ENCODE results near the gene TMEM130. TPM values are rescaled to one million over a fixed set of nuclear protein-coding genes. Genes with fewer than 3 reads are reported as not detected.

TMEM130 gene
- total and polyA plus RNA-seq, 4 donors: not detected

DNA sequence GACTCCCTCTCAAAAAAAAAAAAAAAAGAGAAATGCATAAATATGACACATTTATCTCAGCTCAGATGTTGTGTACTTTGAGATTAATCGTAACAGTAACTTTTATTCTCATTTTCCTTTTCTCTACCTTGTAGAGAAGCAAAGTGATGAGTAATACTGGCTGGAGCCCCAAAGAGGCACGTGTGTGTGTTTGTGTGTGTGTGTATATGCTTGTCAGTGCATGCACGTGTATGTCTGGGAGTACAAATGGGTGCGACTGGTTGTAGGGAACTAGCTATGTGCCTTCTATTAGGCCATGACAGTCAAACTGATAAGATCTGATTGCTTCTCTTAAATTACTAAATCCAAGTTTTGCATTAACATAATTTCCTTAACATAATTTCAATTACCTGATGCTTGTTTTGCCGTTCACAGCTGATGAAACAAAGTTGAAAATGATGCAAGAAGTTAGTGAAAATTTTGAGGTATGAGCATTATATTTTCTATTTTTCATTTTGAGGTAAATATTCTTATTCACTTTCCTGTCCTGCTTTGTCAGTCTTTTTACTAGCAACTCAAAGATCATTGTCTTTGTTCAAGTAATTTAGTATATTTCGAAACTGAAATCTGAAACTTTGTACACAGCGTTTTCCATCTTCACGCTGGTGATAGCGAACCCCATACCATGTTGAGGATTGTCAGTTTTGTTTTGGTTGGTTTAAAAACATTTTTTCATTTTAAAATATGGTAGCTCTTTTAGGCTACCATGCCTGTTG, 11.9 kb upstream of the TMEM130 start:
- no peak for DNase-seq (ENCODE audit: low spot score)
- Histone ChIP-seq H3K27me3 (ENCODE audit: control insufficient read depth in 4 of 4, insufficient read depth in 4 of 4, low read length in 3 of 4) (no peaks in the 10 kb centered on the region), H3K9me3 (ENCODE audit: control insufficient read depth in 4 of 4, low read length in 3 of 4) (no peaks in the 10 kb centered on the region), H3K4me1 (ENCODE audit: control insufficient read depth in 4 of 4, insufficient read depth in 4 of 4, low read length in 3 of 4) (peaks cover 4 to 17% (median 14%) of the 10 kb centered on the region in 4 donors), H3K9ac (ENCODE audit: low read depth in 1 of 2, low read length in 2 of 2) (no peak overlapping the region), H3K36me3 (ENCODE audit: control insufficient read depth in 4 of 4, insufficient read depth in 3 of 4, low read depth in 1 of 4, low read length in 3 of 4) (peaks cover 7 to 37% (median 18%) of the 10 kb centered on the region in 4 donors), H3K27ac (ENCODE audit: low read depth in 1 of 2, low read length in 2 of 2) (no peak overlapping the region), H3K4me3 (ENCODE audit: low read depth in 1 of 3, low read length in 3 of 3) (no peak overlapping the region)
- 93% methylated on average over 9 of the region's 9 CpGs for WGBS
- no peak for TF ChIP-seq HNF4A (conservative IDR thresholded peaks at IDR 0.05)
- TF ChIP-seq JUND (IDR thresholded peaks at IDR 0.05): no peak
- no peak for TF ChIP-seq YY1 (IDR thresholded peaks at IDR 0.05)
- TF ChIP-seq, protein P1, sequence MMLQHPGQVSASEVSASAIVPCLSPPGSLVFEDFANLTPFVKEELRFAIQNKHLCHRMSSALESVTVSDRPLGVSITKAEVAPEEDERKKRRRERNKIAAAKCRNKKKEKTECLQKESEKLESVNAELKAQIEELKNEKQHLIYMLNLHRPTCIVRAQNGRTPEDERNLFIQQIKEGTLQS (IDR thresholded peaks at IDR 0.05): no peak
- TF ChIP-seq TAF1 (conservative IDR thresholded peaks at IDR 0.05): no peak
- TF ChIP-seq, protein P2, sequence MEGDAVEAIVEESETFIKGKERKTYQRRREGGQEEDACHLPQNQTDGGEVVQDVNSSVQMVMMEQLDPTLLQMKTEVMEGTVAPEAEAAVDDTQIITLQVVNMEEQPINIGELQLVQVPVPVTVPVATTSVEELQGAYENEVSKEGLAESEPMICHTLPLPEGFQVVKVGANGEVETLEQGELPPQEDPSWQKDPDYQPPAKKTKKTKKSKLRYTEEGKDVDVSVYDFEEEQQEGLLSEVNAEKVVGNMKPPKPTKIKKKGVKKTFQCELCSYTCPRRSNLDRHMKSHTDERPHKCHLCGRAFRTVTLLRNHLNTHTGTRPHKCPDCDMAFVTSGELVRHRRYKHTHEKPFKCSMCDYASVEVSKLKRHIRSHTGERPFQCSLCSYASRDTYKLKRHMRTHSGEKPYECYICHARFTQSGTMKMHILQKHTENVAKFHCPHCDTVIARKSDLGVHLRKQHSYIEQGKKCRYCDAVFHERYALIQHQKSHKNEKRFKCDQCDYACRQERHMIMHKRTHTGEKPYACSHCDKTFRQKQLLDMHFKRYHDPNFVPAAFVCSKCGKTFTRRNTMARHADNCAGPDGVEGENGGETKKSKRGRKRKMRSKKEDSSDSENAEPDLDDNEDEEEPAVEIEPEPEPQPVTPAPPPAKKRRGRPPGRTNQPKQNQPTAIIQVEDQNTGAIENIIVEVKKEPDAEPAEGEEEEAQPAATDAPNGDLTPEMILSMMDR (IDR thresholded peaks at IDR 0.05; ENCODE audit: low read depth, low read length, missing input control): no peak
- TF ChIP-seq SP1 (IDR thresholded peaks at IDR 0.05): no peak
- TF ChIP-seq FOXA2 (IDR thresholded peaks at IDR 0.05): no peak
- TF ChIP-seq, protein P3, sequence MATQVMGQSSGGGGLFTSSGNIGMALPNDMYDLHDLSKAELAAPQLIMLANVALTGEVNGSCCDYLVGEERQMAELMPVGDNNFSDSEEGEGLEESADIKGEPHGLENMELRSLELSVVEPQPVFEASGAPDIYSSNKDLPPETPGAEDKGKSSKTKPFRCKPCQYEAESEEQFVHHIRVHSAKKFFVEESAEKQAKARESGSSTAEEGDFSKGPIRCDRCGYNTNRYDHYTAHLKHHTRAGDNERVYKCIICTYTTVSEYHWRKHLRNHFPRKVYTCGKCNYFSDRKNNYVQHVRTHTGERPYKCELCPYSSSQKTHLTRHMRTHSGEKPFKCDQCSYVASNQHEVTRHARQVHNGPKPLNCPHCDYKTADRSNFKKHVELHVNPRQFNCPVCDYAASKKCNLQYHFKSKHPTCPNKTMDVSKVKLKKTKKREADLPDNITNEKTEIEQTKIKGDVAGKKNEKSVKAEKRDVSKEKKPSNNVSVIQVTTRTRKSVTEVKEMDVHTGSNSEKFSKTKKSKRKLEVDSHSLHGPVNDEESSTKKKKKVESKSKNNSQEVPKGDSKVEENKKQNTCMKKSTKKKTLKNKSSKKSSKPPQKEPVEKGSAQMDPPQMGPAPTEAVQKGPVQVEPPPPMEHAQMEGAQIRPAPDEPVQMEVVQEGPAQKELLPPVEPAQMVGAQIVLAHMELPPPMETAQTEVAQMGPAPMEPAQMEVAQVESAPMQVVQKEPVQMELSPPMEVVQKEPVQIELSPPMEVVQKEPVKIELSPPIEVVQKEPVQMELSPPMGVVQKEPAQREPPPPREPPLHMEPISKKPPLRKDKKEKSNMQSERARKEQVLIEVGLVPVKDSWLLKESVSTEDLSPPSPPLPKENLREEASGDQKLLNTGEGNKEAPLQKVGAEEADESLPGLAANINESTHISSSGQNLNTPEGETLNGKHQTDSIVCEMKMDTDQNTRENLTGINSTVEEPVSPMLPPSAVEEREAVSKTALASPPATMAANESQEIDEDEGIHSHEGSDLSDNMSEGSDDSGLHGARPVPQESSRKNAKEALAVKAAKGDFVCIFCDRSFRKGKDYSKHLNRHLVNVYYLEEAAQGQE (IDR thresholded peaks at IDR 0.05): no peak
- no peak for TF ChIP-seq HNF4G (IDR thresholded peaks at IDR 0.05)
- TF ChIP-seq, protein P4, sequence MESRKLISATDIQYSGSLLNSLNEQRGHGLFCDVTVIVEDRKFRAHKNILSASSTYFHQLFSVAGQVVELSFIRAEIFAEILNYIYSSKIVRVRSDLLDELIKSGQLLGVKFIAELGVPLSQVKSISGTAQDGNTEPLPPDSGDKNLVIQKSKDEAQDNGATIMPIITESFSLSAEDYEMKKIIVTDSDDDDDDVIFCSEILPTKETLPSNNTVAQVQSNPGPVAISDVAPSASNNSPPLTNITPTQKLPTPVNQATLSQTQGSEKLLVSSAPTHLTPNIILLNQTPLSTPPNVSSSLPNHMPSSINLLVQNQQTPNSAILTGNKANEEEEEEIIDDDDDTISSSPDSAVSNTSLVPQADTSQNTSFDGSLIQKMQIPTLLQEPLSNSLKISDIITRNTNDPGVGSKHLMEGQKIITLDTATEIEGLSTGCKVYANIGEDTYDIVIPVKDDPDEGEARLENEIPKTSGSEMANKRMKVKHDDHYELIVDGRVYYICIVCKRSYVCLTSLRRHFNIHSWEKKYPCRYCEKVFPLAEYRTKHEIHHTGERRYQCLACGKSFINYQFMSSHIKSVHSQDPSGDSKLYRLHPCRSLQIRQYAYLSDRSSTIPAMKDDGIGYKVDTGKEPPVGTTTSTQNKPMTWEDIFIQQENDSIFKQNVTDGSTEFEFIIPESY (IDR thresholded peaks at IDR 0.05): no peak
- TF ChIP-seq FOXA1 (IDR thresholded peaks at IDR 0.05): no peak
- TF ChIP-seq NR2F2 (IDR thresholded peaks at IDR 0.05): no peak
- no peak for TF ChIP-seq RXRA (IDR thresholded peaks at IDR 0.05)
- no peak for TF ChIP-seq GABPA (IDR thresholded peaks at IDR 0.05 in 1 of 2, conservative IDR thresholded peaks at IDR 0.05 in 1 of 2)
- TF ChIP-seq RAD21 (IDR thresholded peaks at IDR 0.05): no peak
- TF ChIP-seq, protein P5, sequence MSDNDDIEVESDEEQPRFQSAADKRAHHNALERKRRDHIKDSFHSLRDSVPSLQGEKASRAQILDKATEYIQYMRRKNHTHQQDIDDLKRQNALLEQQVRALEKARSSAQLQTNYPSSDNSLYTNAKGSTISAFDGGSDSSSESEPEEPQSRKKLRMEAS (IDR thresholded peaks at IDR 0.05): no peak
- no peak for TF ChIP-seq EGR1 (IDR thresholded peaks at IDR 0.05; ENCODE audit: low read depth in 2 of 2)

Data from liver (tissue), 9 donors.